NCI-H187 (cell line): ENCODE results near the gene FREM1.

Experiments used
- DNase-seq, 2 experiments: peaks; one replicate each; lab custom pipeline; 2025; lab: John Stamatoyannopoulos, UW

FREM1 gene

GRCh38 chr9:14813336-14814248, 96.6 kb downstream of the FREM1 start:
- DNase-seq, result no peak

GRCh38 chr9:14812806-14813205, 97.4 kb downstream of the FREM1 start:
- DNase-seq, result no peak

GRCh38 chr9:14811844-14812243, 98.4 kb downstream of the FREM1 start:
- no peak for DNase-seq

GRCh38 chr9:14806941-14807520, 103.2 kb downstream of the FREM1 start:
- DNase-seq, result no peak

GRCh38 chr9:14799030-14799429, 111.2 kb downstream of the FREM1 start:
- no peak for DNase-seq

GRCh38 chr9:14797435-14797834, 112.8 kb downstream of the FREM1 start:
- no peak for DNase-seq

GRCh38 chr9:14793389-14793788, 116.8 kb downstream of the FREM1 start:
- no peak for DNase-seq

GRCh38 chr9:14790628-14791027, 119.6 kb downstream of the FREM1 start:
- DNase-seq, result no peak

GRCh38 chr9:14788846-14789245, 121.4 kb downstream of the FREM1 start:
- no peak for DNase-seq

GRCh38 chr9:14783358-14783757, 126.9 kb downstream of the FREM1 start:
- no peak for DNase-seq

GRCh38 chr9:14782286-14783051, 127.8 kb downstream of the FREM1 start:
- no peak for DNase-seq

GRCh38 chr9:14780693-14781092, 129.5 kb downstream of the FREM1 start:
- no peak for DNase-seq

GRCh38 chr9:14780251-14780650, 130.0 kb downstream of the FREM1 start:
- DNase-seq, result no peak

- DNase-seq, result no peak
These were observed 130.6 kb downstream of the FREM1 start for GRCh38 chr9:14779566-14780022.

GRCh38 chr9:14778565-14778964, 131.7 kb downstream of the FREM1 start:
- no peak for DNase-seq

GRCh38 chr9:14775917-14776316, 134.3 kb downstream of the FREM1 start:
- DNase-seq, result no peak

- DNase-seq, result no peak
These were observed 139.6 kb downstream of the FREM1 start for GRCh38 chr9:14770592-14770991.

- no peak for DNase-seq
These were observed 141.0 kb downstream of the FREM1 start for GRCh38 chr9:14769230-14769571.

GRCh38 chr9:14768405-14769229, 141.6 kb downstream of the FREM1 start:
- peak in 1 of 2 experiments; percentile 2 for DNase-seq

GRCh38 chr9:14766299-14766698, 143.9 kb downstream of the FREM1 start:
- no peak for DNase-seq

GRCh38 chr9:14761584-14761983, 148.6 kb downstream of the FREM1 start:
- no peak for DNase-seq

- no peak for DNase-seq
These were observed 150.2 kb downstream of the FREM1 start for GRCh38 chr9:14760060-14760459.
